HG02588 (cell line): ENCODE measurements around the gene RXRG.
A peak's percentile ranks its signal among the peaks of the same experiment; 100 is the strongest.

Experiments used
- ATAC-seq: cut with Tn5 transposase; IDR thresholded peaks from one replicate; pipeline ENCODE4 v1.9.1; 2021; ENCODE audit warnings: mild to moderate bottlenecking, moderate library complexity; ENCODE audit not compliant: unreplicated experiment

The RXRG gene

GRCh38 chr1:165411396-165411795 lies 33.5 kb downstream of the RXRG start:
- no peak for ATAC-seq

- ATAC-seq, result no peak
Measured at GRCh38 chr1:165409657-165410358, 35.1 kb downstream of the RXRG start.

- no peak for ATAC-seq
Measured at GRCh38 chr1:165408518-165408917, 36.4 kb downstream of the RXRG start.

GRCh38 chr1:165407398-165407797 lies 37.5 kb downstream of the RXRG start:
- ATAC-seq, result no peak

GRCh38 chr1:165403835-165404482 lies 41.0 kb downstream of the RXRG start:
- peak; percentile 62 for ATAC-seq

- ATAC-seq, result no peak
Measured at GRCh38 chr1:165402517-165403111, 42.3 kb downstream of the RXRG start.

GRCh38 chr1:165397944-165398343 lies 47.0 kb downstream of the RXRG start:
- ATAC-seq, result no peak

GRCh38 chr1:165395901-165396300 lies 49.0 kb downstream of the RXRG start:
- ATAC-seq, result no peak

GRCh38 chr1:165395478-165395877 lies 49.4 kb downstream of the RXRG start:
- ATAC-seq, result no peak

GRCh38 chr1:165392634-165393571 lies 52.0 kb downstream of the RXRG start:
- ATAC-seq, result peak; percentile 99

GRCh38 chr1:165389609-165390008 lies 55.3 kb downstream of the RXRG start:
- ATAC-seq, result no peak

GRCh38 chr1:165387961-165388360 lies 57.0 kb downstream of the RXRG start:
- ATAC-seq, result no peak

GRCh38 chr1:165387505-165387904 lies 57.4 kb downstream of the RXRG start:
- ATAC-seq, result no peak

- ATAC-seq, result no peak
Measured at GRCh38 chr1:165383599-165384405, 61.1 kb downstream of the RXRG start.

- no peak for ATAC-seq
Measured at GRCh38 chr1:165383067-165383466, 61.9 kb downstream of the RXRG start.

GRCh38 chr1:165381745-165382505 lies 63.0 kb downstream of the RXRG start:
- no peak for ATAC-seq

GRCh38 chr1:165376811-165377311 lies 68.1 kb downstream of the RXRG start:
- ATAC-seq, result peak; percentile 8

GRCh38 chr1:165376041-165376810 lies 68.7 kb downstream of the RXRG start:
- peak; percentile 58 for ATAC-seq

GRCh38 chr1:165375623-165376022 lies 69.3 kb downstream of the RXRG start:
- ATAC-seq, result no peak
